Gastroesophageal sphincter (tissue), 4 donors: Measurements from ENCODE around the gene POMGNT2. TPM values are rescaled to one million over a fixed set of nuclear protein-coding genes. Genes with fewer than 3 reads are reported as not detected.

Experiments used
- ATAC-seq: fragments of 150-250 bp; one replicate; pipeline ENCODE4 v1.9.1; 2016; ENCODE audit warnings: mild to moderate bottlenecking, moderate library complexity
- H3K27ac ChIP-seq, 4 donors: fragments of 200-600 bp; sonication (generic) in 3 of 4; 1 replicate in 3 of 4; 2 replicates in 1 of 4; pipeline ENCODE4 v1.5.1; 2016 to 2019
- H3K27me3 ChIP-seq: fragments of 200-600 bp; sonication (generic); one replicate; pipeline ENCODE4 v1.5.1; 2019
- H3K36me3 ChIP-seq, 2 donors: fragments of 200-600 bp; sonication (generic); one replicate each; pipeline ENCODE4 v1.5.1; 2019; ENCODE audit warnings: control low read depth in 1 of 2
- H3K4me1 ChIP-seq, 3 donors: fragments of 200-600 bp; sonication (generic); 1 replicate in 2 of 3; 2 replicates in 1 of 3; pipeline ENCODE4 v1.5.1; 2016 to 2019; ENCODE audit warnings: control low read depth in 2 of 3
- H3K4me3 ChIP-seq, 2 donors: fragments of 200-600 bp; sonication (generic); one replicate each; pipeline ENCODE4 v1.5.1; 2019; ENCODE audit warnings: mild to moderate bottlenecking in 1 of 2, moderate library complexity in 1 of 2
- H3K9me3 ChIP-seq, 3 donors: fragments of 200-600 bp; sonication (generic); one replicate each; pipeline ENCODE4 v1.5.1; 2017 to 2019; ENCODE audit warnings: control low read depth in 2 of 3
- CTCF ChIP-seq, 4 experiments: fragments of 200-600 bp in 2 of 4; fragments of 450-650 bp in 2 of 4; sonication (generic) in 1 of 4; IDR thresholded peaks; one replicate each; pipeline ENCODE4 v1.5.1; 2017 to 2019; ENCODE audit warnings: antibody characterized with exemption in 4 of 4, mild to moderate bottlenecking in 2 of 4, moderate library complexity in 2 of 4
- EP300 ChIP-seq: sonication (generic); formaldehyde crosslinking; IDR thresholded peaks from one replicate; pipeline ENCODE4 v1.6.1; 2017; ENCODE audit warnings: antibody characterized with exemption, mild to moderate bottlenecking
- POLR2A ChIP-seq, 2 donors: fragments of 450-650 bp; IDR thresholded peaks; one replicate each; pipeline ENCODE4 v1.6.1; 2017; ENCODE audit warnings: antibody characterized with exemption in 2 of 2, mild to moderate bottlenecking in 2 of 2, moderate library complexity in 1 of 2
- POLR2AphosphoS5 ChIP-seq: sonication (generic); formaldehyde crosslinking; IDR thresholded peaks from one replicate; pipeline ENCODE4 v1.6.1; 2017; ENCODE audit warnings: antibody characterized with exemption
- WGBS, 2 donors: methylation state at CpG; one replicate each; pipeline ENCODE4 v1.1.5; 2018; ENCODE audit warnings: low coverage in 1 of 2; 5-methylcytosine and 5-hydroxymethylcytosine counted together
- total RNA-seq, 4 donors: library from RNA; depleted of rRNA; stranded (reverse); fragments of >200 nt; gene quantifications; one replicate each; pipeline ENCODE4 v1.1.0, GENCODE V29; 2016

The POMGNT2 gene
- total RNA-seq, 4 donors from 2014 or later, result 23.9 to 39.7 (median 34.9) TPM

- Histone ChIP-seq H3K27me3 (no peaks in the 10 kb centered on the region), H3K4me3 (no peak overlapping the region), H3K36me3 (peaks cover 0 to 24% of the 10 kb centered on the region in 2 donors), H3K4me1 (peaks cover 0 to 19% (median 0%) of the 10 kb centered on the region in 3 donors), H3K9me3 (no peaks in the 10 kb centered on the region), H3K27ac (no peak overlapping the region)
- no peak for TF ChIP-seq EP300
- no peak for TF ChIP-seq CTCF (IDR thresholded peaks at IDR 0.05)
- no peak for TF ChIP-seq POLR2A (IDR thresholded peaks at IDR 0.05)
- TF ChIP-seq POLR2AphosphoS5, result no peak
- 81 to 94% methylated on average over 5 of the region's 5 CpGs for WGBS, 2 donors
- ATAC-seq, result no peak
Measured at GRCh38 chr3:43074901-43075689, 30.8 kb downstream of the POMGNT2 start.

- no peaks in the 10 kb centered on the region for H3K9me3 ChIP-seq
- H3K36me3 ChIP-seq, result peaks cover 0 to 18% of the 10 kb centered on the region in 2 donors
- no peak for ATAC-seq
- no peaks in the 10 kb centered on the region for H3K27me3 ChIP-seq
- H3K4me1 ChIP-seq, result peaks cover 0 to 19% (median 0%) of the 10 kb centered on the region in 3 donors
- no peak overlapping the region for H3K4me3 ChIP-seq
- no peak overlapping the region for H3K27ac ChIP-seq
- 73 to 85% methylated on average over 4 of the region's 4 CpGs for WGBS, 2 donors
- TF ChIP-seq POLR2AphosphoS5, result no peak
- TF ChIP-seq POLR2A (IDR thresholded peaks at IDR 0.05), result no peak
- no peak for TF ChIP-seq CTCF (IDR thresholded peaks at IDR 0.05)
- TF ChIP-seq EP300, result no peak
Measured at GRCh38 chr3:43074482-43074881, 31.4 kb downstream of the POMGNT2 start.

GRCh38 chr3:43073836-43074220 is 32.1 kb downstream of the POMGNT2 start:
- Histone ChIP-seq H3K27me3 (no peaks in the 10 kb centered on the region), H3K9me3 (no peaks in the 10 kb centered on the region), H3K36me3 (peaks cover 0 to 11% of the 10 kb centered on the region in 2 donors), H3K4me3 (no peak overlapping the region), H3K27ac (no peak overlapping the region), H3K4me1 (peaks cover 0 to 19% (median 0%) of the 10 kb centered on the region in 3 donors)
- ATAC-seq, result no peak
- WGBS, 2 donors, result 94 to 97% methylated on average over 3 to 5 of the region's 5 CpGs
- TF ChIP-seq EP300 (no peak), CTCF (IDR thresholded peaks at IDR 0.05) (no peak), POLR2A (IDR thresholded peaks at IDR 0.05) (no peak), POLR2AphosphoS5 (no peak)

DNA sequence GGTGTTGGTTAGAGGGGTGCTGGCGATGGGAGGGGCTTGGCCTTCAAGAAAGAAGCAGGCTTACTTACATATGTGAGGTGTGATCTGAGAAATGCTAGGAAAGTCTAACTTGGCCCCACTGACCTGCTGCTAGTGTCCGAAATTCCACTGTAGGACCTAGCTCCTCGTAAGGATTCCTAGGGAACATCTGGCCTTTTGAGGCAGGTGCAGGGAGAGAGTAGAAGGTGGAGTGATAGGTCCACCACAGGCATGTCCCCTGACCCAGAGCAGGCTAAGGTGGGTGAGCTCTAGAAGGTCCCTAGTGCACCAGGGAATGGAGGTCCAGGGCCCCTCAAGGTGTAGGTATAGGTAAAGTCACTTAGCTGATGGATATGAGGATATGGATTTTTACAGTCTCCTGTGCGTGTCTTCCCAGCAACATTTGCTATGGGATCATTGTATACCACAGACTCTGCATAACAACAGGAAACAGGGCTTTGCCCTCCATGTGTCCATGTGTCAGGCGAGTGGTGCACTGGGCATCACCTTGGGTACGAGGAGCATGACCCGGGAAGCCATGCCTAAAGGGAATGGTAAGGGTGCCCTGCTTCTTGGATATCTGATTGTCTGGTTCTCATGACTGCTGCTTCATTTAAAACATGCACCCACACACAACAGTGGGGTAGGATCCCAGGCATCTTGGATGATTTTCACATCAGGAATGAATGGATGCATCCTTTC is 32.6 kb downstream of the POMGNT2 start:
- TF ChIP-seq CTCF (IDR thresholded peaks at IDR 0.05) (no peak), EP300 (no peak), POLR2A (IDR thresholded peaks at IDR 0.05) (no peak), POLR2AphosphoS5 (no peak)
- ATAC-seq, result no peak
- Histone ChIP-seq H3K4me1 (peaks cover 0 to 19% (median 0%) of the 10 kb centered on the region in 3 donors), H3K27ac (no peak overlapping the region), H3K36me3 (peaks cover 0 to 6% of the 10 kb centered on the region in 2 donors), H3K27me3 (no peaks in the 10 kb centered on the region), H3K4me3 (no peak overlapping the region), H3K9me3 (no peaks in the 10 kb centered on the region)
- 80 to 100% methylated on average over 1 to 4 of the region's 7 CpGs for WGBS, 2 donors
